Activated T-cell treated with anti-CD3 and anti-CD28 coated beads, Interleukin-2, amount 50 U/mL, for 1 hour (primary cell): ENCODE results near the gene INTS4.
"Not testable (repeated sequence)": the region's sequence is repeated elsewhere in the genome, so short reads cannot be mapped to it uniquely, and the experiment has no call there.

Experiments used
- DNase-seq: peaks from one replicate; pipeline ENCODE4 v3.0.0-alpha.2; 2020

Gene INTS4

DNA sequence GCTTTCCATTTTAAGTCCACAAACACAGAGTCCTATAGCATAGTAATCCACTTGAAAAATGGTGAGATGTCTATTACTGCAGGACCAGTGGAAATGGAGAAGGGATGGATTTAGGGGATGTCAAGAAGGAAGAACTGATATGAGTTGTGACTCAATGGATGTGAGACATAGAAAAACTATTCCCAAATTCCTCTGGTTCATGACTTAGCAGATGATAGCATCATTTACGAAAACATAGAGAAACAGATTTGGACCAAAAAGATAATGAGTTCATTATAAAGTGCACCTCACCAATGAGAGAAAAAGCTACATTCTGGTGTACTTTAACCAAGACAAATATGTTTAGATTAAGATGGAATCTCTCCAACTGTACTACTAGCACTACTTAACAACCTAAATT is 51.2 kb downstream of the INTS4 start:
- not testable (repeated sequence) for DNase-seq

DNA sequence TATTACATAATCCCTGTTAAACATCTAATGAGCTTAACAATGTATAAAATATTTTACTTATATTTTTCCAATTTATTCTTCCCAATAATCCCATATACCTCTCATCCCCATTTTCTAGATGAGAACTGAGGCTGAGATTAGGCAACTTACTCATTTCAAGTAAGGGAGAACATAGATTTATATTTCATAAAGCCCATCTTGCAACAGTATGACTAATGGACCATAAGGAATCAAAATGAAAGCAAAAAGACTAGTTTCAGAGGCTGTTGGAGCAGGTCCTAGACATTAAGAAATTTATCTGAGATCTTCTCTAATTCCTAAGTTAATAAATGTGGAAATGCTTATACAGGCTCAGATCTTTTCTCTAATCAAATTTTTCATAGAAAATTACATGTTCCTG is 52.0 kb downstream of the INTS4 start:
- not testable (repeated sequence) for DNase-seq

DNA sequence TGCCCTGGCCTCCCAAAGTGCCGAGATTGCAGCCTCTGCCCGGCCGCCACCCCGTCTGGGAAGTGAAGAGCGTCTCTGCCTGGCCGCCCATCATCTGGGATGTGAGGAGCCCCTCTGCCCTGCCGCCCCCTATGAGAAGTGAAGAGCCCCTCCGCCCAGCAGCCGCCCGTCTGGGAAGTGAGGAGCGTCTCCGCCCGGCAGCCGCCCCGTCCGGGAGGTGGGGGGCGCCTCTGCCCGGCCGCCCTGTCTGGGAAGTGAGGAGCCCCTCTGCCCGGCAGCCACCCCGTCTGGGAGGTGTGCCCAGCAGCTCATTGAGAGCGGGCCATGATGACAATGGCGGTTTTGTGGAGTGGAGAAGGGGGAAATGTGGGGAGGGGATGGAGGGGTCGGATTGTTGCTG is 60.9 kb downstream of the INTS4 start:
- DNase-seq: not testable (repeated sequence)

DNA sequence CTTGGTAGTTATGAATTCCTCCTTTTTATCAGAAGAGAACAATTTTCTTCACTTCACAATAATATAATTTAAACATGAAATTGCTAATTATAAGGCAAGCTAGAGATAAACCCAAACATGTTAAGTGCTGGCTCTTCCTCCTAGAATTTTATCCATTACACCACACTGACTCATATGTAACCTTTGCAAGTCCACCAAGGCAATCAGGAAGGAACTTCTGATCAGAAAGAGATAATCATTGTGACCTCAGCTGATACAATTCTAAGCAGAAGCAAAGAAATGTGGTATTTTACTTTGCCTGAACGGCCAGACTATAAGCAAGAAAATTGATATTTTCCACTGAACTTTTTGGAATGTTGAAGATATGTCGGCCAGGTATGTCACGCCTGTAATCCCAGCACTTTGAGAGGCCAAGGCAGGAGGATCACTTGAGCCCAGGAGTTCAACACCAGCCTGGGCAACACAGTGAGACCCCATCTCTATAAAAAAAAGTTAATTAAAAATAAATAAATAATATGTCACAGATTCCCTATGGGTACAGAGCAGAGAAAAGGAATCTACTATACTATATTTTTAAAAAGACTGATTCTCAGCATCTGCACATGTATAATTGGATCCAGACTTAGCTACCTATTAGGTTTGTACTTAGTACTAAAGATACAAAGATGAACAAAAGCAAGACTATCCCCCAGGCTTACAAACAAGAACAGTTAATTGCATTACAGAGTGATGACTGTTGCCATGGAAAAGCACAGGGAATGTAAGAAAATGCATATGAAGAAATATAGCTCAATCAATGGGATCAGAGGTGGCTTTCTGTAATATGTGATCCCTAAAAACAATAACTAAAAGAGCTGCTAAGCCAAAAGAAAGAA is 63.9 kb downstream of the INTS4 start:
- not testable (repeated sequence) for DNase-seq

DNA sequence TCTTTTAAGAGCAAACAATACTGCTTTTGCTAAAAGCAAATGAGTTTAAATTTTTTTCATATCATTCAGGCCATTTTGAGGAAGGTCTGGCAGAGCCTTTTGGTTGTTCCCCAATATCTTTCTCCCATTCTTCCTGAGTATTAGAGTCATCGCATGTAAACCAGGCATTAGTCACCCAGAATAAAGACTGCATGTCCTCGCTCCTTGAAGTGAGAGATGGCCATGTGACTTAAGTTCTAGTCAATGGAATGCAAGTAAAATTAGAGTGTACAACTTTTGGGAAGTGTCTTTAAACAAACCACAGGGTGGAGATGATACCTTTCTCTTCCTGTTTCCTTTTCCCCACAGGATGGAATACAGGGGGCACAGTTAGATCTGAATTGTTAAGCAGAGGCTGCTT is 76.8 kb downstream of the INTS4 start:
- not testable (repeated sequence) for DNase-seq

DNA sequence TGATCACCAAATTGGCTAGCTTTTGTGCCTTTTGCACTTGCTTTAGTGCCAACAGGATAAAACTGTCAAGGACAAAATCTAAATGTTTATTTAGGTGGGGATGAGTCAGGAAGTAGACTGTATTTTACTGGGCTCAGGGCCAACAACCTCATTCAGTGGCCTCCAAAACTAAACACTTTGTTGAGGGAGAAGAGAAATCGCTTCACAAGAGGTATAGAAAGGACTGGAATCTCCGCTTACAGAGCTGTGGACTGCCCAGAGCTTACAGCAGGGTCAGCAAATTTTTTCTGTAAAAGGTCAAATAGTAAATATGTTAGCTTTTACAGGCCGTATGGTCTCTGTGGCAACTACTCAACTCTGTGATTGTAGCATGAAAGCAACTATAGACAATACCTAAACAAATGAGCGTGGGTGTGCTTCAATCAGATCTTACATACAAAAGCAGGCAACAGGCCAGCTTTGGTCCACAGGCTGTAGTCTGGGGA is 80.1 kb downstream of the INTS4 start:
- DNase-seq: not testable (repeated sequence)

GRCh38 chr11:77913608-77914306 is 80.7 kb downstream of the INTS4 start:
- not testable (repeated sequence) for DNase-seq

GRCh38 chr11:77910828-77911227 is 83.6 kb downstream of the INTS4 start:
- DNase-seq: not testable (repeated sequence)

DNA sequence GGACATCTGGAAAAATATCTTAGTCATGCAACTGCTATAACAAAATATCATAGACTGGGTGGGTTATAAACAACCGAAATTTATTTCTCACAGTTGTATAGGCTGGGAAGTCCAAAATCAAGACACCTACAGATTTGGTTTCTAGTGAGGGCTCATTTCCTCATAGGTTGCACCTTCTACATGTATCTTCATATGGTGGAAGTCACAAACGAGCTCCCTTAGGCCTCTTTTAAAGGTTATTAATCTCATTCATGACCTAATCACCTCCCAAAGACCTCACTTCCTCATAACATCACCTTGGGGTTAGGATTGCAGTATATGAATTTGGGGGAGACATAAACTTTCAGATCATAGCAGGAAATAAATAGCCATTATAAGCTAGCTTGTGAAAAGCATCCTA is 85.2 kb downstream of the INTS4 start:
- DNase-seq: no peak

GRCh38 chr11:77908835-77909234 is 85.6 kb downstream of the INTS4 start:
- no peak for DNase-seq

DNA sequence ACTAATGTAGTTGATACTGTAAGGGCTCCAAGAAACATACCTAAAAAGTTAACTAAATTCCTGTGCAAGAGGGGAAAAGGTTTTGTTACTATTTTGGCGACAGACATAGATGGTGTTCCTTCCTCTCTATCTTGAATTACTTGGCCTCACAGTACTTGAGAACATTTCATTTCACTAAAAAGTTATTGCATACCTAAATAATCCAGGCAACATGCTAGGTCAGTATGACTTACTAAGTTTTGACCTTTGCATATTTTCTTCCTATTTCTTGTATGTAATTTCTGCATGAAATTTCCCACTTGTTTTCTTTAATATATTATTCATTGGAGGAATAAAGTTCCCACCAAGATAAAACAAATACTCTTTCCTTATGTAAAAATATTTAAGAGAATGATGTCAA is 99.5 kb downstream of the INTS4 start:
- DNase-seq: not testable (repeated sequence)

DNA sequence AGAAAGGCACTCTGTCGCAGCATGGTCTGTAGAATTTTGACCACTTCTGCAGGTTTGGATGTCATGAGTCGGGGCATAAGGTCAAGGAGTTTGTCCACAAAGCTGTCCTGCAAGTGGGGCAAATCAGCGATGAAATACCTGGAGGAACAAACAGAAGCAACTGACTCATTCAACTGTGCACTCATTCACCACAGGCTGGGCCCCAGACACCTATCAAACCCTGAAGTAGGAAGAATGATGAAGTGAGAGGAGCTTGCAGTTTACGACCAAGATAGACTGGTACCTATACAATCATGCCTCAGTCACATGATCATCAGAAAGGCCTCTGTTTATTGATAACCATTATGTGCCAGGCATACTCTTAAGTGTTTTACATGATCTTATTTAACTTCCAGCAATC is 102.8 kb downstream of the INTS4 start:
- DNase-seq: not testable (repeated sequence)

DNA sequence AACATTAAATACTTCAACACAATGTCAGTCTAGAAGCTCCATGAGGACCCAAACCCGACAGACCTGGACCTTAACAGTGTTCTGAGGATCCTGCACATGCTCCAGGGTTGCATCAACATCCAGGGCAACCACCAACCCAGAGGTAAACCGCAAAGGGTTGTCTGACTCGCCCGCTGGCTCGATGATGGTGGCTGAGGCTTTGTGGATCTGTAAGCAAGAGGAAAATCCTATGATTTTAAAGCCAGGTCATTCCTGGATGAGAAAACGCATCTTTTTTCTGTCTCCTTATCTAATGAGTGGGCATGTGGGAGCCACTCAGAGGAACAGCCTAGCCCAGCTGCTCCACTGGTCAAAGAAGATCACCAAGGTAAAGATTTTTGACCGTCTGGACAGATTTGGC is 103.2 kb downstream of the INTS4 start:
- DNase-seq: not testable (repeated sequence)

DNA sequence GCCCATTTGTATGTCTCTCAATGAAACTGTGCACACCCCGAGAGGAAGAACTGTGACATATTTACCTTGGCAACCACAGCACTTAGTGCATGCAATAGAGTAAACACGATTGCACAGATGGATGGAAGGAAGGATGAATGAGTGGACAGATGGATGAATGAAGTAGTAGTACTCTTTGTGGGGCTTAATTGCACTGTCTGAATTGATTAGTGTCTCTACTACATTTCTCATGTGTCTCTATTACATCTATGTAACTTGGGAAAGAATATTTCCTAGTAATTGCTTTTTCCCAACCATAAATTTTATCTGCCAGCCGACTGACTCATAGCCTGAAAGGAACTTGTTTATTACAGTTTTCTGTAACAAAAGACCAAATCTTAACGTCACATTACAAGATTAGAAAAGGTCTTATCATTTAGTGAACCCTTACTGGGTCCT is 103.8 kb downstream of the INTS4 start:
- not testable (repeated sequence) for DNase-seq

- not testable (repeated sequence) for DNase-seq
Measured at GRCh38 chr11:77890100-77890614, 104.3 kb downstream of the INTS4 start.

- not testable (repeated sequence) for DNase-seq
Measured at GRCh38 chr11:77889045-77889444, 105.4 kb downstream of the INTS4 start.

GRCh38 chr11:77886401-77886800 is 108.1 kb downstream of the INTS4 start:
- no peak for DNase-seq

DNA sequence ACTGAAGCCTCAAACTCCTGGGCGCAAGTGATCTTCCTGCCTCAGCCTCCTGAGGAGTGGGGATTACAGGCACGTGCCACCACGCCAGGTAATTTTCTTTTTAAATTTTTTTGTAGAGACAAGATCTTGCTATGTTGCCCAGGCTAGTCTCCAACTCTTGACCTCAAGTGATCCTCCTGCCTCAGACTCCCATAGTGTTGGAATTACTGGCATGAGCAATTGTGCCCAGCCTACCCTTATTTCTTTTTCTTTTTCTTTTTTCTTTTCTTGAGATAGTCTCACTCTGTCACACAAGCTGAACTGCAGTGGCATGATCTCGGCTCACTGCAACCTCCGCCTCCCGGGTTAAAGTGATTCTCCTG is 109.7 kb downstream of the INTS4 start:
- DNase-seq: no peak

DNA sequence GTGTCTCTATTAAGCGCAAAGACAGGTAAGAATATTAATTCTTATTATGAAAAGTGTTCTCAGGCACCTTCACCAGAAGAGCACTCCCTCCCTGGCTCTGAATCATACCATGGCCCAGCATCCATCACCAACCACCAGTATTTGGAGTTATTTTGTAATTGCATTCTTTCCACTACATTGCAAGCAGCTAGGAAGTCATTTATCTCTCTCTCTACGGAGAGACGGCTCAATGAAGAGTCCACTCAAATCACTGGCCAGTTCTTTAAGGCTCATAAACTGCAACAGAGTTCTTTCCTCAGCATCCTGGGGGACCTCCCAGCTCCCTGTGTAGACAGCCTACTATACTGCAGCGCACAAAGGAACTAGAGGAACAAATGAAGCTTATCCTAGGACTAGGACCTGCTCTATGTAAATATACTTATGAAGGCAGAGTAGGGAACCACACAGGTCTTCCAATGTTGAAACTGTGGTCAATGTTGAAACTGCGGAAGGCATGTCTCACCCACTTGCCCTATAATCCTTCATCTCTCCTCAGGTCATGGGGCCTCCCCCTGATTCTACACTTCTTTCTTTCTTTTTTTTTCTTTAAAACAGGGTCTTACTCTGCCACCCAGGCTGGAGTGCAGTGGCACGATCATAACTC is 110.2 kb downstream of the INTS4 start:
- DNase-seq: no peak

- DNase-seq: no peak
Measured at GRCh38 chr11:77883775-77884174, 110.7 kb downstream of the INTS4 start.

GRCh38 chr11:77882396-77882795 is 112.1 kb downstream of the INTS4 start:
- DNase-seq: no peak

- DNase-seq: no peak
Measured at GRCh38 chr11:77879218-77879617, 115.2 kb downstream of the INTS4 start.

DNA sequence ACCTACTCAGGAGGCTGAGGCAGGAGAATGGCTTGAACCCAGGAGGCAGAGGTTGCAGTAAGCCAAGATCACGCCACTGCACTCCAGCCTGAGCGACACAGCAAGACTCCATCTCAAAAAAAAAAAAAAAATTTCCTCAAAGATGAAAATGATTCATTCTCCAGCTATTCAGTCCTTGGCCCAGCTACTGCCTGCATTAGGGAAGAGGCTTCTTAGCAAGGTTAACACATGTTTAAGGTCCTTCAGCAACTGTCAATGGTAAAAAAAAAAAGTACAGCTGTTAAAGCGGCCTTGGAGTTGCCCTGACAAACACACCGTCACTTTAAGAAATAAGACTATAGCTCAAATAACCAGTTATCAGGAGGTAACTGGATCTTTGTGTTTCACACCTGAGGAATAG is 116.2 kb downstream of the INTS4 start:
- DNase-seq: not testable (repeated sequence)
